ENCODE data around the gene ZBTB21. TPM values are rescaled to one million over a fixed set of nuclear protein-coding genes. Genes with fewer than 3 reads are reported as not detected.

The ZBTB21 gene
- total and polyA plus RNA-seq, 9 of the 15 experiments (the other 6 are each of a cell fraction or from before 2014, with no cell fraction given): 2.2 to 15.2 (median 8.7) TPM

DNA sequence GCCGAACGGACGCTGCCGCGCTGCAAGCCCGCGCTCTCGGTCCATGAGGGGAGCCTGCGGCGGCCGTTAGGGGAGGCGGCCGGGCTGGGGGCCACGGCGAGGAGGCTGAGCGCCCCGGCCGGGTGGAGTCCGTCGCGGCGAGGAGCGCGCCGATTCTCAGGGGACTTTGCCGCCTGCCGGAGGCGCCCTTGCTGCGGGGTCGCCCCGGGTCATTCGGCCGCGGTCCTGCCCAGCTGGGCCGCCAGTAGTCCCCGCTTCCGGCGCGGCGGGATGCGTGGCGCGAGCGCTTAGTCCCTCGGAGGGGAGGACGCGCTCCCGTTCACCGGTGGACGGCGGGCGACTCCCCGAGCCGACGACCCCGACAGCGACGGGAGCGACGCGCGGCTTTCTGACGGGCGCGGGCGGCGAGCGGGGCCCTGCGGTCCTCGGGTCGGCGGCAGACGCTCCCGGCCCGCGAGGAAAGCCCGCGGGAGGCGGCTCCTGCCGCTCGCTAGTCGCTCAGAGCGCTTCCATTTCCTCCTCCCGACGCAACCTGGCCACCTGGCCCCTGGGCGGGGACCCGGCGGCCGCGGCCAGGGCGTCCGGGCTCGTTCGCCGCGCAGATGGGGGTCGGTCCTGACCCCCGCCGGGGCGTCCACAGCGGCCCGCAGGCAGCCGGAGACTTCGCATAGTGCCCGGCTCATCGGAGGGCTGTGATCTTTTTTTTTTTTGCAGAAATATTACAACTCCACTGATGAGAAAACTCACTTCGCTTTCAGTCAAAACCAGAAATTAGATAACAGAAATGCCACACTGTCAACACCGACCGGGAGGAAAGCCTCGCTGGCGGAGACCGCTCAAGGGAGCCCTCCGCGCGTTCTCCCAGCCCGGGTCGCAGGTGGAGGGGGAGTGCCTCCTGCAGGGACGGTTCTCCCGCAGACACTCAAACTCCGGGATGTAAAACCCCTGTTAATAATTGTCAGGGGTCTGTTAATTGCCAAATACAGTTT is 641 bp upstream of the ZBTB21 start (continued):
- no peak; the same call in 1 of the 2 replicates for TF ChIP-seq MGA (IDR thresholded peaks at IDR 0.05)
- TF ChIP-seq, protein P1, sequence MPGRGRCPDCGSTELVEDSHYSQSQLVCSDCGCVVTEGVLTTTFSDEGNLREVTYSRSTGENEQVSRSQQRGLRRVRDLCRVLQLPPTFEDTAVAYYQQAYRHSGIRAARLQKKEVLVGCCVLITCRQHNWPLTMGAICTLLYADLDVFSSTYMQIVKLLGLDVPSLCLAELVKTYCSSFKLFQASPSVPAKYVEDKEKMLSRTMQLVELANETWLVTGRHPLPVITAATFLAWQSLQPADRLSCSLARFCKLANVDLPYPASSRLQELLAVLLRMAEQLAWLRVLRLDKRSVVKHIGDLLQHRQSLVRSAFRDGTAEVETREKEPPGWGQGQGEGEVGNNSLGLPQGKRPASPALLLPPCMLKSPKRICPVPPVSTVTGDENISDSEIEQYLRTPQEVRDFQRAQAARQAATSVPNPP (IDR thresholded peaks at IDR 0.05; ENCODE audit: borderline replicate concordance, insufficient read depth, insufficient read length): no peak
- no peak for TF ChIP-seq FOXJ2 (tag; IDR thresholded peaks at IDR 0.05)
- no peak for TF ChIP-seq PREB (CRISPR knock-in tag; IDR thresholded peaks at IDR 0.05)
- no peak for TF ChIP-seq NFYB (IDR thresholded peaks at IDR 0.05; ENCODE audit: extremely low read depth, insufficient read length)
- no peak for TF ChIP-seq CBX3 (IDR thresholded peaks at IDR 0.05; ENCODE audit: borderline replicate concordance in 1 of 2, low read length in 2 of 2)
- TF ChIP-seq, protein P2, sequence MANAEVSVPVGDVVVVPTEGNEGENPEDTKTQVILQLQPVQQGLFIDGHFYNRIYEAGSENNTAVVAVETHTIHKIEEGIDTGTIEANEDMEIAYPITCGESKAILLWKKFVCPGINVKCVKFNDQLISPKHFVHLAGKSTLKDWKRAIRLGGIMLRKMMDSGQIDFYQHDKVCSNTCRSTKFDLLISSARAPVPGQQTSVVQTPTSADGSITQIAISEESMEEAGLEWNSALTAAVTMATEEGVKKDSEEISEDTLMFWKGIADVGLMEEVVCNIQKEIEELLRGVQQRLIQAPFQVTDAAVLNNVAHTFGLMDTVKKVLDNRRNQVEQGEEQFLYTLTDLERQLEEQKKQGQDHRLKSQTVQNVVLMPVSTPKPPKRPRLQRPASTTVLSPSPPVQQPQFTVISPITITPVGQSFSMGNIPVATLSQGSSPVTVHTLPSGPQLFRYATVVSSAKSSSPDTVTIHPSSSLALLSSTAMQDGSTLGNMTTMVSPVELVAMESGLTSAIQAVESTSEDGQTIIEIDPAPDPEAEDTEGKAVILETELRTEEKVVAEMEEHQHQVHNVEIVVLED (CRISPR knock-in tag; IDR thresholded peaks at IDR 0.05): no peak
- TF ChIP-seq ZNF408 (CRISPR knock-in tag; IDR thresholded peaks at IDR 0.05; ENCODE audit: low read depth): no peak

Measured in K562 (cell line).